ENCODE results near the gene TRAF2. TPM values are rescaled to one million over a fixed set of nuclear protein-coding genes. Genes with fewer than 3 reads are reported as not detected.
"Not testable (repeated sequence)": the region's sequence is repeated elsewhere in the genome, so short reads cannot be mapped to it uniquely, and the experiment has no call there.

TRAF2 gene
- total RNA-seq, 1 experiment from 2014 or later = 11.5 TPM

DNA sequence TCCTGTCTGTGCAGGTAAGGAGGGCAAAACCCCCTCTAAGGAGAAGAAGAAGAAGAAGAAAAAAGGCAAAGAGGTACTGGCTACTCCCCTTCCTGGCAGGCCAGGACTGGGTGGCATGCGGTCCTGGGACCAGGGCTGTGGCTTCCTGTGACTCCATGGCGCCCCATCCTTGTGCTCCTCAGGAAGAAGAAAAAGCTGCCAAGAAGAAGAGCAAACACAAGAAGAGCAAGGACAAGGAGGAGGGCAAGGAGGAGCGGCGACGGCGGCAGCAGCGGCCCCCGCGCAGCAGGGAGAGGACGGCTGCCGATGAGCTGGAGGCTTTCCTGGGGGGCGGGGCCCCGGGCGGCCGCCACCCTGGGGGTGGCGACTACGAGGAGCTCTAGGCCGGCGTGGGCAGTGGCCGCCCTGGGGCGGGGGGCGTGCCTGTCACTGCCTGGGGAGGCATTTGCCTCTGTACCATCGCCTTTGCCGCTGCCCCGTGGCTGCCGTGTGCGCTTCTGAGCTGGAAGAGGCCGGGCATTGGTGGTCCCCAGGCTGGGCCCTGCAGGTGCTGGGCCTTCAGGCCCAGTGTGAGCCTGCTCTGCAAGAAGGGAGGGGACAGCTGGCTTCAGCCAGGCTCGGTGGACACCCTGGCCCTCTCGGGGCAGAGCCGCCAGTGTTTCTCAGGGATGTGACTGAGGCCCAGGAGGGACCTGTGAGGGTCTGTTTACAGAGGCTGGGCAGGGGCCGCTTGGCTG lies 46.0 kb upstream of the TRAF2 start:
- H3K27ac ChIP-seq (ENCODE audit: low read length) = no peak overlapping the region
- intact Hi-C loops (cut with micrococcal nuclease) = loop anchor here (10.0 kb wide), 1 partner anchor 154 kb away; the partner anchor contains the start of genes CLIC3 and PAXX

GRCh38 chr9:136840877-136841645 lies 45.3 kb upstream of the TRAF2 start:
- H3K4me3 ChIP-seq (ENCODE audit: low read length) = no peak overlapping the region
- H3K4me1 ChIP-seq (ENCODE audit: insufficient read depth, low read length) = peaks cover 10% of the 10 kb centered on the region; the same call in 1 of the 2 replicates
- no TSS peak for BruUV-seq (replicated peaks)
- no peak for DNase-seq
- H3K27me3 ChIP-seq (ENCODE audit: low read length) = no peaks in the 10 kb centered on the region
- peak; percentile 21 for ATAC-seq
- H3K9me3 ChIP-seq (ENCODE audit: low read length) = no peaks in the 10 kb centered on the region
- intact Hi-C loops (cut with micrococcal nuclease) = loop anchor here (10.0 kb wide), 1 partner anchor 154 kb away; the partner anchor contains the start of genes CLIC3 and PAXX
- H3K4me2 ChIP-seq (ENCODE audit: low read length) = no peak overlapping the region
- H2AFZ ChIP-seq (ENCODE audit: low read length) = no peak overlapping the region
- H4K20me1 ChIP-seq (ENCODE audit: low read length) = no peaks in the 10 kb centered on the region
- no peaks in the 10 kb centered on the region for H3F3A ChIP-seq (ENCODE audit: low read length, unreplicated experiment)
- H3K36me3 ChIP-seq (ENCODE audit: low read depth, low read length) = no peaks in the 10 kb centered on the region
- H3K9me2 ChIP-seq (replicated peaks; ENCODE audit: low read length) = no peaks in the 10 kb centered on the region
- POLR2A ChIA-PET (ENCODE audit: unreplicated experiment) = interaction anchor here (0.6 kb wide), 1 partner anchor 41 kb away, joined by 6 read pairs; no protein-coding TSS in a partner anchor
- H3K79me2 ChIP-seq (ENCODE audit: low read length) = no peaks in the 10 kb centered on the region
- CTCF ChIA-PET = no interaction called here
- TF ChIP-seq EZH2 (IDR thresholded peaks at IDR 0.05; ENCODE audit: low read length, unreplicated experiment) = no peak
- no peak for TF ChIP-seq EZH2phosphoT487 (IDR thresholded peaks at IDR 0.05; ENCODE audit: borderline replicate concordance, low read length)
- no peak for TF ChIP-seq CTCF (conservative IDR thresholded peaks at IDR 0.05; ENCODE audit: low read depth, low read length)
- H3K27ac ChIP-seq (ENCODE audit: low read length) = no peak overlapping the region
- no peak overlapping the region for H3K9ac ChIP-seq (ENCODE audit: low read length)

More for the DNA sequence above, 46.0 kb upstream of the TRAF2 start:
- H3K9me3 ChIP-seq (ENCODE audit: low read length) = no peaks in the 10 kb centered on the region
- DNase-seq (no peak), ATAC-seq (no peak)
- H3K4me1 ChIP-seq (ENCODE audit: insufficient read depth, low read length) = peaks cover 10% of the 10 kb centered on the region; the same call in 1 of the 2 replicates
- H3F3A ChIP-seq (ENCODE audit: low read length, unreplicated experiment) = no peaks in the 10 kb centered on the region
- no peaks in the 10 kb centered on the region for H3K9me2 ChIP-seq (replicated peaks; ENCODE audit: low read length)
- POLR2A ChIA-PET (ENCODE audit: unreplicated experiment) = interaction anchor here (0.6 kb wide), 1 partner anchor 40 kb away, joined by 6 read pairs; no protein-coding TSS in a partner anchor
- BruUV-seq (replicated peaks) = TSS peak; percentile 42
- H3K9ac ChIP-seq (ENCODE audit: low read length) = no peak overlapping the region
- H4K20me1 ChIP-seq (ENCODE audit: low read length) = no peaks in the 10 kb centered on the region
- H3K27me3 ChIP-seq (ENCODE audit: low read length) = no peaks in the 10 kb centered on the region
- CTCF ChIA-PET = no interaction called here
- no peak for TF ChIP-seq EZH2 (IDR thresholded peaks at IDR 0.05; ENCODE audit: low read length, unreplicated experiment)
- TF ChIP-seq EZH2phosphoT487 (IDR thresholded peaks at IDR 0.05; ENCODE audit: borderline replicate concordance, low read length) = no peak
- H3K4me3 ChIP-seq (ENCODE audit: low read length) = no peak overlapping the region
- H3K79me2 ChIP-seq (ENCODE audit: low read length) = no peaks in the 10 kb centered on the region
- H3K4me2 ChIP-seq (ENCODE audit: low read length) = no peak overlapping the region
- H3K36me3 ChIP-seq (ENCODE audit: low read depth, low read length) = no peaks in the 10 kb centered on the region
- H2AFZ ChIP-seq (ENCODE audit: low read length) = no peak overlapping the region

DNA sequence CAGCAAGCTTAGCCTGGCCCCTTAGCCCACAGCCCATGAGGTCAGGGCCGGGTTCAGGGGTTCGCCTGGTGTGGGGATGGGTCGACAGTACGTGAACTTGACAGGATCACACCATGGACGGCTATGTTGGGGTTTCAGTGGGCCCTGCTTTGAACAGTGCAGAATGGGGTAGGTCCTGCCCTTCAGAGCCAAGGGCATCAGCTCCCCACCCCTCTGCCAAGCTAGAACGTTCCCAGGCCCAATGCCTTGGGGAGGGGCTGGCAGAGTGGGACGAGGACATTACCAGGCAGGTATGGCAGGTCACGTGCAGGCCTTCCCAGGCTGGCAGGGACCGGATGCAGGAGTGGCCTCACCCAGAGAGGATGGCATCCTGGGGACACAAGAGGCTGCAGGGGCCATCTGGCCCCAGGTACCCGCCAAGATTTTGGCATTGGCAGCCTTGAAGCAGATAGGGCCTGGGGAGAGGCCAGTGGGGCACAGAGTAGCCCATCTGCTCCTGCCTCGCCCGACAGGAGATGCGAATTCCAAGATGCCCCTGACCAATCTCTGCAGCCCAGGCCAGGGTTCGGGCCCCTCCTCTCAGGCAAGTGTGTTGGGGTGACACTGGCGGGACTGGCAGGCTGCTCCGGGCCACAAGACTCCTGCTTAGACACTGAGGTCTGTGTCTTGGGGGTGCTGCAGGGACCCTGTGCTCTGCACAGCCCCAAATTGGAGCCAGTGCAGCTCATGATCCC lies 44.5 kb upstream of the TRAF2 start:
- intact Hi-C loops (cut with micrococcal nuclease) = loop anchor here (10.0 kb wide), 1 partner anchor 153 kb away; the partner anchor contains the start of genes CLIC3 and PAXX
- H3K27me3 ChIP-seq (ENCODE audit: low read length); H2AFZ ChIP-seq (ENCODE audit: low read length); DNase-seq; H3K9me2 ChIP-seq (replicated peaks; ENCODE audit: low read length); H3K9me3 ChIP-seq (ENCODE audit: low read length); H3F3A ChIP-seq (ENCODE audit: low read length, unreplicated experiment); H3K79me2 ChIP-seq (ENCODE audit: low read length); H3K9ac ChIP-seq (ENCODE audit: low read length); POLR2A ChIA-PET (ENCODE audit: unreplicated experiment); BruUV-seq (replicated peaks); H3K36me3 ChIP-seq (ENCODE audit: low read depth, low read length); H4K20me1 ChIP-seq (ENCODE audit: low read length); H3K27ac ChIP-seq (ENCODE audit: low read length); H3K4me1 ChIP-seq (ENCODE audit: insufficient read depth, low read length): not testable (repeated sequence)
- ATAC-seq = 0 out of 2 replicates have a peak, but pooled peaks have one; percentile 1
- H3K4me3 ChIP-seq (ENCODE audit: low read length) = peak overlapping the region; percentile 66; the same call in 1 of the 2 replicates
- CTCF ChIA-PET = interaction anchor here (1.0 to 1.6 kb wide), 3 partner anchors 41 to 71 kb away, joined by 3 read pairs; no protein-coding TSS in a partner anchor
- H3K4me2 ChIP-seq (ENCODE audit: low read length) = peak overlapping the region; percentile 88; the same call in 1 of the 2 replicates

Measured in PC-3 (cell line).